GM12878 (cell line): Measurements from ENCODE around the gene RBKS. TPM values are rescaled to one million over a fixed set of nuclear protein-coding genes. Genes with fewer than 3 reads are reported as not detected.

ENCODE experiments used
- ATAC-seq: fragments of 200-7000 bp; cut with Tn5 transposase; 3 replicates; pipeline ENCODE4 v1.9.1; 2020; ENCODE audit warnings: mild to moderate bottlenecking, moderate library complexity
- BruUV-seq: library from RNA; stranded (reverse); fragments of 400-500 nt; replicated peaks from 2 replicates; lab custom pipeline; 2021; lab: Mats Ljungman, UMichigan
- CTCF ChIA-PET: fragments of 300-600 bp; sonication (Branson Sonifier 250); formaldehyde crosslinking; extraction: SDS; loops from one replicate; lab custom pipeline; 2021; ENCODE audit warnings: inconsistent platforms; lab: Yijun Ruan, JAX
- POLR2A ChIA-PET: fragments of 350-600 bp; formaldehyde crosslinking; extraction: SDS; loops from one replicate; lab custom pipeline; 2021; ENCODE audit warnings: inconsistent platforms; lab: Charles Lee
- RAD21 ChIA-PET: fragments of 300-600 bp; sonication (Branson Sonifier 250); formaldehyde crosslinking; loops from one replicate; lab custom pipeline; 2023; ENCODE audit warnings: antibody characterized with exemption; ENCODE audit not compliant: unreplicated experiment; lab: Charles Lee
- SMC1A ChIA-PET: fragments of 300-600 bp; sonication (Branson Sonifier 250); formaldehyde crosslinking; loops from one replicate; lab custom pipeline; 2023; ENCODE audit not compliant: unreplicated experiment, uncharacterized antibody; lab: Charles Lee
- DNase-seq: peaks from one replicate; pipeline ENCODE4 v3.0.0-alpha.2; 2011; ENCODE audit warnings: low read depth, low spot score
- FAIRE-seq: peaks from 3 replicates; lab custom pipeline; 2011; peaks lifted over from hg19 to GRCh38; lab: Jason Lieb, UNC
- H2AFZ ChIP-seq: 2 replicates; pipeline ENCODE4 v1.6.0; 2011; ENCODE audit warnings: low read depth, low read length, control low read depth; ENCODE audit not compliant: control insufficient read depth
- H3K27ac ChIP-seq: 2 replicates; pipeline ENCODE4 v1.5.1; 2011; ENCODE audit warnings: control low read depth; ENCODE audit not compliant: control insufficient read depth, insufficient read depth
- H3K27me3 ChIP-seq, 2 experiments: replicated peaks in 1 of 2; 2 replicates each; pipeline versions ENCODE4 v1.6.0 to v1.6.1; 2011; ENCODE audit warnings: low read length in 1 of 2; ENCODE audit not compliant: control insufficient read depth in 2 of 2, insufficient read depth in 2 of 2
- H3K36me3 ChIP-seq, 2 experiments: 2 replicates each; pipeline ENCODE4 v1.5.1; 2011; ENCODE audit warnings: low read length in 1 of 2; ENCODE audit not compliant: control insufficient read depth in 2 of 2, insufficient read depth in 2 of 2
- H3K4me1 ChIP-seq: 2 replicates; pipeline ENCODE4 v1.6.1; 2011; ENCODE audit warnings: mild to moderate bottlenecking, low read length, moderate library complexity, mixed read lengths; ENCODE audit not compliant: control insufficient read depth, insufficient read depth
- H3K4me2 ChIP-seq: 2 replicates; pipeline ENCODE4 v1.6.0; 2011; ENCODE audit warnings: control low read depth; ENCODE audit not compliant: control insufficient read depth, insufficient read depth
- H3K4me3 ChIP-seq: fragments of 200-600 bp; sonication (generic); 2 replicates; pipeline ENCODE4 v1.5.1; 2016
- H3K79me2 ChIP-seq: 2 replicates; pipeline ENCODE4 v1.6.0; 2011; ENCODE audit warnings: low read length; ENCODE audit not compliant: control insufficient read depth, insufficient read depth
- H3K9ac ChIP-seq: 2 replicates; pipeline ENCODE4 v1.8.0; 2011; ENCODE audit warnings: low read length, control low read depth, mixed read lengths; ENCODE audit not compliant: control insufficient read depth, insufficient read depth
- H3K9me3 ChIP-seq: replicated peaks from 3 replicates; pipeline ENCODE4 v1.5.1; 2011; ENCODE audit warnings: mild to moderate bottlenecking, low read length; ENCODE audit not compliant: control insufficient read depth, insufficient read depth
- H4K20me1 ChIP-seq: 2 replicates; pipeline ENCODE4 v1.6.0; 2011; ENCODE audit not compliant: control insufficient read depth, insufficient read depth
- BCL11A ChIP-seq: IDR thresholded peaks from 2 replicates; pipeline ENCODE4 v1.6.1; 2011; ENCODE audit warnings: low read depth, low read length
- CBFB ChIP-seq: IDR thresholded peaks from 2 replicates; pipeline ENCODE4 v1.6.1; 2016; ENCODE audit warnings: antibody characterized with exemption, low read depth
- CBX3 ChIP-seq: fragments of 200-600 bp; sonication (generic); IDR thresholded peaks from 2 replicates; pipeline ENCODE4 v1.6.1; 2016; ENCODE audit warnings: low read depth, borderline replicate concordance
- CEBPB ChIP-seq, 2 experiments: fragments of 150-350 bp in 1 of 2; IDR thresholded peaks; 2 replicates each; pipeline ENCODE4 v1.6.1; 2012 to 2014; ENCODE audit warnings: low read depth in 2 of 2, low read length in 2 of 2, borderline replicate concordance in 1 of 2, inconsistent platforms in 1 of 2
- IKZF1 ChIP-seq: fragments of 450-650 bp; conservative IDR thresholded peaks from 2 replicates; pipeline ENCODE4 v1.6.1; 2017; ENCODE audit warnings: antibody characterized with exemption, mild to moderate bottlenecking
- JUND ChIP-seq: IDR thresholded peaks from 2 replicates; pipeline ENCODE4 v1.6.1; 2012; ENCODE audit warnings: low read depth, mild to moderate bottlenecking, low read length, improper control_type of control experiment, moderate library complexity
- KAT2A ChIP-seq: conservative IDR thresholded peaks from 2 replicates; pipeline ENCODE4 v1.6.1; 2011; ENCODE audit warnings: low read depth, low read length; ENCODE audit not compliant: control insufficient read depth
- RELA ChIP-seq: fragments of 450-650 bp; IDR thresholded peaks from 2 replicates; pipeline ENCODE4 v1.8.0; 2014; ENCODE audit warnings: borderline replicate concordance; ENCODE audit not compliant: partially characterized antibody
- RELB ChIP-seq: fragments of 450-650 bp; IDR thresholded peaks from 2 replicates; pipeline ENCODE4 v1.6.1; 2017; ENCODE audit warnings: low read depth, mild to moderate bottlenecking, moderate library complexity
- SMAD5 ChIP-seq: IDR thresholded peaks from 2 replicates; pipeline ENCODE4 v1.6.1; 2016; ENCODE audit warnings: antibody characterized with exemption, low read depth
- SMC3 ChIP-seq: IDR thresholded peaks from 2 replicates; pipeline ENCODE4 v1.6.1; 2011; ENCODE audit warnings: low read length, improper control_type of control experiment, borderline replicate concordance
- SP1 ChIP-seq: IDR thresholded peaks from one replicate; pipeline ENCODE4 v1.6.1; 2011; ENCODE audit warnings: low read depth, low read length
- in situ Hi-C: fragments of 300-500 bp; cut with MboI; formaldehyde crosslinking; loops from 9 replicates; pipeline ENCODE4 v1.14.3; 2018; ENCODE audit warnings: mixed read lengths
- intact Hi-C: fragments of 100-400 bp; cut with micrococcal nuclease; formaldehyde crosslinking; loops from one replicate; pipeline ENCODE4 v1.14.2; 2022; ENCODE audit not compliant: unreplicated experiment
- polyA plus RNA-seq, 11 experiments: library from polyadenylated mRNA; depleted of rRNA in 4 of 11; unstranded in 6 of 11; stranded (reverse) in 5 of 11; fragments of >200 nt; fragmentation: Nextera tagmentation in 4 of 11; fragmentation: Illumina TruSeq in 1 of 11; extraction: Ambion mirVana in 4 of 11; extraction: Trizol in 1 of 11; gene quantifications; 1 replicate in 1 of 11; 2 replicates in 10 of 11; pipeline versions ENCODE4 v1.2.1 to v1.2.3, GENCODE V29; 2011 to 2016; ENCODE audit warnings: inconsistent platforms in 2 of 11, missing spikeins in 2 of 11, low read depth in 1 of 11
- total RNA-seq, 4 experiments: library from RNA; depleted of rRNA in 3 of 4; stranded (reverse); fragments of >200 nt in 3 of 4; fragmentation: Illumina TruSeq in 1 of 4; extraction: Trizol in 1 of 4; gene quantifications; 2 replicates each; pipeline versions ENCODE4 v1.2.1 to v1.2.3, GENCODE V29; 2013 to 2021
- TF ChIP-seq, protein P1 (sequence below): fragments of 450-650 bp; IDR thresholded peaks from 2 replicates; pipeline ENCODE4 v1.6.1; 2017; ENCODE audit warnings: mild to moderate bottlenecking

The RBKS gene
- total and polyA plus RNA-seq, 10 of the 15 experiments (the other 5 are each of a cell fraction or from before 2014, with no cell fraction given) = 0.39 to 1.8 (median 1.0) TPM

DNA sequence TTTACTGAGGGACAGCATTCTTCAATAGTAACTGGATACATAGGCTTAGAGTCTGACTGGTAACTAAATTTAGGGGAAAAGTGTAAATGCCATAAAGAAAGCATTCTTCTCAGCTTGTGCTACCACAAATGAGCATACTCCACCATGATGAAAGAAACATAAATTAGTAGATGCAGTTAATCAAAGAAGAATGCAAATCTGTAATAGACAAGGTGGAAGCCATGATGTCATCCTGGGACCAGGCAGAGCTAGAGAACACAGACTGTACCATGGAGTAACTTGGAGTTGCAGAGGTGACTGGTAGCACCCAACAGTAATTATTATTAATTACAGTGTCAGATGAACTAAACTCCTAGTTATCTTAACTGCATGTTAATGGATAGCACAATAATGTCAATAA is 51.7 kb downstream of the RBKS start:
- H3K9me3 ChIP-seq = no peaks in the 10 kb centered on the region
- RAD21 ChIA-PET = no interaction called here
- H3K4me2 ChIP-seq = no peak overlapping the region
- no peaks in the 10 kb centered on the region for H3K27me3 ChIP-seq
- H3K79me2 ChIP-seq = no peaks in the 10 kb centered on the region
- intact Hi-C loops = no loop called here
- TF ChIP-seq CBX3 (no peak), SMAD5 (no peak), CBFB (no peak), SMC3 (no peak), IKZF1 (no peak), SP1 (no peak), KAT2A (no peak), BCL11A (no peak), JUND (no peak), CEBPB (IDR thresholded peaks at IDR 0.05; ENCODE audit: borderline replicate concordance in 1 of 2, low read depth in 2 of 2, low read length in 2 of 2) (no peak), RELB (no peak), RELA (no peak)
- TF ChIP-seq, protein P1, sequence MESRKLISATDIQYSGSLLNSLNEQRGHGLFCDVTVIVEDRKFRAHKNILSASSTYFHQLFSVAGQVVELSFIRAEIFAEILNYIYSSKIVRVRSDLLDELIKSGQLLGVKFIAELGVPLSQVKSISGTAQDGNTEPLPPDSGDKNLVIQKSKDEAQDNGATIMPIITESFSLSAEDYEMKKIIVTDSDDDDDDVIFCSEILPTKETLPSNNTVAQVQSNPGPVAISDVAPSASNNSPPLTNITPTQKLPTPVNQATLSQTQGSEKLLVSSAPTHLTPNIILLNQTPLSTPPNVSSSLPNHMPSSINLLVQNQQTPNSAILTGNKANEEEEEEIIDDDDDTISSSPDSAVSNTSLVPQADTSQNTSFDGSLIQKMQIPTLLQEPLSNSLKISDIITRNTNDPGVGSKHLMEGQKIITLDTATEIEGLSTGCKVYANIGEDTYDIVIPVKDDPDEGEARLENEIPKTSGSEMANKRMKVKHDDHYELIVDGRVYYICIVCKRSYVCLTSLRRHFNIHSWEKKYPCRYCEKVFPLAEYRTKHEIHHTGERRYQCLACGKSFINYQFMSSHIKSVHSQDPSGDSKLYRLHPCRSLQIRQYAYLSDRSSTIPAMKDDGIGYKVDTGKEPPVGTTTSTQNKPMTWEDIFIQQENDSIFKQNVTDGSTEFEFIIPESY = no peak
- TF ChIP-seq, all 136 proteins: peak for 0
- ChIA-PET SMC1A (no interaction called here), POLR2A (no interaction called here), CTCF (interaction anchor here (1.0 kb wide), 1 partner anchor 558 kb away, joined by 3 read pairs; no protein-coding TSS in a partner anchor)
- FAIRE-seq (no peak), ATAC-seq (no peak), DNase-seq (no peak)
- no peaks in the 10 kb centered on the region for H4K20me1 ChIP-seq
- H3K9ac ChIP-seq = no peak overlapping the region
- no peaks in the 10 kb centered on the region for H3K36me3 ChIP-seq
- H3K4me3 ChIP-seq = no peak overlapping the region
- H2AFZ ChIP-seq = no peak overlapping the region
- in situ Hi-C loops = no loop called here
- BruUV-seq = no TSS peak
- no peak overlapping the region for H3K27ac ChIP-seq
- H3K4me1 ChIP-seq = no peaks in the 10 kb centered on the region
